IPS-18a (cell line): ENCODE results near the gene TIMM23.

Source experiments
- H3K27ac ChIP-seq: one replicate; pipeline ENCODE4 v1.5.1; 2013; ENCODE audit warnings: low read length
- H3K27me3 ChIP-seq: one replicate; pipeline ENCODE4 v1.6.1; 2013; ENCODE audit warnings: mild to moderate bottlenecking, low read length; ENCODE audit not compliant: control insufficient read depth, insufficient read depth
- H3K36me3 ChIP-seq: one replicate; pipeline ENCODE4 v1.6.1; 2013; ENCODE audit warnings: low read depth, low read length; ENCODE audit not compliant: control insufficient read depth
- H3K4me1 ChIP-seq: one replicate; pipeline ENCODE4 v1.6.1; 2013; ENCODE audit warnings: low read depth, low read length; ENCODE audit not compliant: control insufficient read depth
- H3K4me3 ChIP-seq: one replicate; pipeline ENCODE4 v1.5.1; 2013; ENCODE audit warnings: low read length
- H3K9ac ChIP-seq: one replicate; pipeline ENCODE4 v1.6.1; 2013; ENCODE audit warnings: mild to moderate bottlenecking, low read length, moderate library complexity
- H3K9me3 ChIP-seq: one replicate; pipeline ENCODE4 v1.6.1; 2013; ENCODE audit warnings: low read depth, low read length; ENCODE audit not compliant: control insufficient read depth

Gene TIMM23

GRCh38 chr10:46016190-46016589 is 43.9 kb downstream of the TIMM23 start:
- no peak overlapping the region for H3K27ac ChIP-seq

GRCh38 chr10:46016811-46017210 is 44.5 kb downstream of the TIMM23 start:
- Histone ChIP-seq H3K27me3 (no peaks in the 10 kb centered on the region), H3K36me3 (peaks cover 30% of the 10 kb centered on the region), H3K9me3 (no peaks in the 10 kb centered on the region), H3K4me3 (no peak overlapping the region), H3K27ac (no peak overlapping the region), H3K4me1 (no peaks in the 10 kb centered on the region), H3K9ac (no peak overlapping the region)

More at GRCh38 chr10:46016190-46016589, 43.9 kb downstream of the TIMM23 start:
- Histone ChIP-seq H3K36me3 (peaks cover 30% of the 10 kb centered on the region), H3K9me3 (no peaks in the 10 kb centered on the region), H3K27me3 (no peaks in the 10 kb centered on the region), H3K9ac (no peak overlapping the region), H3K4me3 (no peak overlapping the region), H3K4me1 (no peaks in the 10 kb centered on the region)

- Histone ChIP-seq H3K36me3 (peaks cover 24% of the 10 kb centered on the region), H3K9ac (no peak overlapping the region)
Observed at GRCh38 chr10:46017733-46018132, 45.4 kb downstream of the TIMM23 start.

GRCh38 chr10:46018453-46019176 is 46.3 kb downstream of the TIMM23 start:
- H3K9me3 ChIP-seq, result no peaks in the 10 kb centered on the region
- H3K4me1 ChIP-seq, result no peaks in the 10 kb centered on the region
- no peak overlapping the region for H3K9ac ChIP-seq
- peaks cover 16% of the 10 kb centered on the region for H3K36me3 ChIP-seq
- H3K27ac ChIP-seq, result no peak overlapping the region
- no peaks in the 10 kb centered on the region for H3K27me3 ChIP-seq
- H3K4me3 ChIP-seq, result no peak overlapping the region

More at GRCh38 chr10:46017733-46018132, 45.4 kb downstream of the TIMM23 start:
- no peaks in the 10 kb centered on the region for H3K9me3 ChIP-seq
- H3K27me3 ChIP-seq, result no peaks in the 10 kb centered on the region
- H3K27ac ChIP-seq, result no peak overlapping the region
- no peaks in the 10 kb centered on the region for H3K4me1 ChIP-seq
- H3K4me3 ChIP-seq, result no peak overlapping the region

GRCh38 chr10:46019177-46019528 is 46.9 kb downstream of the TIMM23 start:
- Histone ChIP-seq H3K4me3 (no peak overlapping the region), H3K4me1 (no peaks in the 10 kb centered on the region), H3K27ac (no peak overlapping the region), H3K9ac (no peak overlapping the region), H3K27me3 (no peaks in the 10 kb centered on the region), H3K9me3 (no peaks in the 10 kb centered on the region), H3K36me3 (peaks cover 13% of the 10 kb centered on the region)

- H3K4me3 ChIP-seq, result no peak overlapping the region
- H3K9me3 ChIP-seq, result no peaks in the 10 kb centered on the region
- peaks cover 7% of the 10 kb centered on the region for H3K36me3 ChIP-seq
- no peaks in the 10 kb centered on the region for H3K27me3 ChIP-seq
- no peak overlapping the region for H3K27ac ChIP-seq
- no peak overlapping the region for H3K9ac ChIP-seq
- no peaks in the 10 kb centered on the region for H3K4me1 ChIP-seq
Observed at GRCh38 chr10:46019569-46020343, 47.5 kb downstream of the TIMM23 start.

GRCh38 chr10:46020344-46020657 is 48.0 kb downstream of the TIMM23 start:
- no peak overlapping the region for H3K9ac ChIP-seq
- H3K36me3 ChIP-seq, result peaks cover 5% of the 10 kb centered on the region
- H3K27ac ChIP-seq, result no peak overlapping the region

GRCh38 chr10:46022978-46023702 is 50.9 kb downstream of the TIMM23 start:
- H3K27ac ChIP-seq, result no peak overlapping the region
- H3K9ac ChIP-seq, result peak overlapping the region; percentile 64
- no peaks in the 10 kb centered on the region for H3K27me3 ChIP-seq
- H3K4me1 ChIP-seq, result no peaks in the 10 kb centered on the region
- peak overlapping the region; percentile 66 for H3K4me3 ChIP-seq
- H3K36me3 ChIP-seq, result no peaks in the 10 kb centered on the region
- H3K9me3 ChIP-seq, result no peaks in the 10 kb centered on the region

More at GRCh38 chr10:46020344-46020657, 48.0 kb downstream of the TIMM23 start:
- H3K9me3 ChIP-seq, result no peaks in the 10 kb centered on the region
- no peaks in the 10 kb centered on the region for H3K27me3 ChIP-seq
- H3K4me3 ChIP-seq, result no peak overlapping the region
- H3K4me1 ChIP-seq, result no peaks in the 10 kb centered on the region

GRCh38 chr10:46024948-46025347 is 52.7 kb downstream of the TIMM23 start:
- no peaks in the 10 kb centered on the region for H3K27me3 ChIP-seq
- H3K4me3 ChIP-seq, result no peak overlapping the region
- peaks cover 13% of the 10 kb centered on the region for H3K4me1 ChIP-seq
- H3K27ac ChIP-seq, result no peak overlapping the region
- H3K9ac ChIP-seq, result no peak overlapping the region
- H3K9me3 ChIP-seq, result no peaks in the 10 kb centered on the region
- no peaks in the 10 kb centered on the region for H3K36me3 ChIP-seq

GRCh38 chr10:46025406-46025805 is 53.1 kb downstream of the TIMM23 start:
- H3K36me3 ChIP-seq, result no peaks in the 10 kb centered on the region
- H3K27ac ChIP-seq, result no peak overlapping the region
- no peak overlapping the region for H3K4me3 ChIP-seq
- no peaks in the 10 kb centered on the region for H3K9me3 ChIP-seq
- peaks cover 13% of the 10 kb centered on the region for H3K4me1 ChIP-seq
- H3K9ac ChIP-seq, result no peak overlapping the region
- H3K27me3 ChIP-seq, result no peaks in the 10 kb centered on the region

- Histone ChIP-seq H3K4me3 (no peak overlapping the region), H3K9me3 (no peaks in the 10 kb centered on the region), H3K27ac (no peak overlapping the region), H3K27me3 (no peaks in the 10 kb centered on the region), H3K36me3 (no peaks in the 10 kb centered on the region), H3K4me1 (peaks cover 16% of the 10 kb centered on the region), H3K9ac (no peak overlapping the region)
Observed at GRCh38 chr10:46026106-46026505, 53.8 kb downstream of the TIMM23 start.
